Measurements from ENCODE around the gene RS1. TPM values are rescaled to one million over a fixed set of nuclear protein-coding genes. Genes with fewer than 3 reads are reported as not detected.

Gene RS1
- total RNA-seq, 1 donor, result not detected

DNA sequence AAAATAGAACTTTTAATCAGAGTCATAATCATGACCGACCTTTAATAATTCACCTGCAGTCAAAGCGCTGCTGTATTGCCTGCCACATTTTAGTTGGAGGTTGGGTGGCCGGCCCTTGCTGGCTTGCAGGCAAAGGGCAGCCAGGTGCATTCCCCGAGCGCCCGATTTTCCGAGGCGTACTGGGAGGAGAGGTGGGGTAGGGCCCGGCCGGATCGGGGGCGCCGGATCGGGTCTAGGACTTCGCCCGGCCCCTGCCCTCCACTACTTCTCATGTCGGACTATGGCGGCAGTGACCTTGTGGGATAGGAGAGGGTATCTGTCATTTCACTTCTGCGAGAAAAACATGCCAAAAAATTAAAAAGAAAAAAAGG, 2.5 kb upstream of the RS1 start:
- peak in 1 of 3 donors; percentile 10 for DNase-seq (ENCODE audit: low read depth in 2 of 3, low spot score in 2 of 3)

DNA sequence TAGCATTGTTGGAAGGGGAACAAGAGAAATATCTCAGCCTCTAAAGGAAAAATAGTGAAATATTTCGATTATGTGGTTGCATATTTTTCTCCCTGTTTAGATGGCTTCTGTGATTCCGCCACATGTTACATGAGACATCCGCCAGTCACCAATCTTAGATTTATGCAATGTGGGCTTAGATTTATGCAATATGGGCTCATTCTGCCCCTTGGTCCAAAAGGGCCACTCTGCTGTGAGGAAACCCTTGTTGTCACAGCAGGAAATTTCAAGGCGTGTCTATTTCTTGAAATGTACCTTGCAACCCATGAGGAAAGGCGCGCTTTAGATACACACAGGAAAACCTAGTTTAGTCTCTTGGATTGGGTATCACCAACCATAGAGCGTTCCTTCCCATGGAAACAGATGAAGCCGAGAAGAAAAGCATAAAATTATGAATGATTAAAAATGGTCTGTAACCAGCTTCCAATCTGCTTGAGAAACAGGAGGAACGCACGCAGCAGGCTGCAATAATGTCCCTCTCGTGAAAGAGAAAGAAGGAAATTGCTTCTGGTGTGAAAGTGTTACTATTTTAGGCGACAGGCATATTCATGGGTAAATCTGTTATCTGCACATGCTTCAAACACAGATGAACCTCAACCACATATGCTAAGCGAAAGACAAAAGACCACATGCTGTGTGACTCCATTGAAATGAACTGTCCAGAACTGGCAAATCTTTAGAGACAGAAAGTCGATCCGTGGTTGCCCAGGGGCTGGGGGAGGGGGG, 3.7 kb downstream of the RS1 start:
- peak in 1 of 3 donors; percentile 21 for DNase-seq (ENCODE audit: low read depth in 2 of 3, low spot score in 2 of 3)

DNA sequence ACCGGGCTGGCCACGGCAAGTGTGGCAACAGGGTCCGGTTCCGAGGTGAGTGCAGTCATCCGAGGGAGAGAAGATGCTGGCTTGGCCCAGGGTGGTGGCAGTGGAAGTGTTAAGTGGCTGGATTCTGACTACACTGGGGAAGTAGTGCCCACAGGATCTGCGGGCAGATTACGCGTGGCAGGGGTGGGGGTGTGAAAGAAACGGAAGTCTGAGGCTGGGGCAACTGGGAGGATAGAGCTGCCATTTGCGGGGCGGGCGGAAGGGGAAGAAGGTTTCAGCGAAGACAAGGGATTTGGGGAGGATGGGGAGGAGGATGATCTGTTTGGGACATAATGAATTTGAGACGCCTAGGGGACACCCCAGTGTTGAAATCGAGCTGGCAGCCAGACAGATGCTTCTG, 5.3 kb downstream of the RS1 start:
- DNase-seq (ENCODE audit: low read depth in 2 of 3, low spot score in 2 of 3), result peak in 1 of 3 donors; percentile 16

DNA sequence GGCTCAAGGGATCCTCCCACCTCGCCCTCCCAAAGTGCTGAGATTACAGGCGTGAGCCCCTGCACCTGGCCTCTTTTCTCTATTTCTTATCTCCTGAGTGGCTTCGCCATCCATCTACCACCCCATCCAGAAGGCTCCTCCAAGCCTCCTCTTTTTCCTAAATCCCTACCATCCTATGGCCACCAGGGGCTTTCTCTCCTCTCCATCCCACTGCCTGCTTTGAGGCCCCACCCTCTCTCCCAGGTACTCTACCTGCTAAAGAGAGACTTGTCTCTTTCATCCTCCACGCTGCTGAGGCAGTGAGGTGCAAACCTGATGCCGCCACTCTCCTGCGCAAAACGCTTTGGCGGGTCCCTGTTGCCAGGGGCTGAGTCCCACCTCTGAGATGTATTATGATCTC, 7.0 kb downstream of the RS1 start:
- DNase-seq (ENCODE audit: low read depth in 2 of 3, low spot score in 2 of 3), result no peak

DNA sequence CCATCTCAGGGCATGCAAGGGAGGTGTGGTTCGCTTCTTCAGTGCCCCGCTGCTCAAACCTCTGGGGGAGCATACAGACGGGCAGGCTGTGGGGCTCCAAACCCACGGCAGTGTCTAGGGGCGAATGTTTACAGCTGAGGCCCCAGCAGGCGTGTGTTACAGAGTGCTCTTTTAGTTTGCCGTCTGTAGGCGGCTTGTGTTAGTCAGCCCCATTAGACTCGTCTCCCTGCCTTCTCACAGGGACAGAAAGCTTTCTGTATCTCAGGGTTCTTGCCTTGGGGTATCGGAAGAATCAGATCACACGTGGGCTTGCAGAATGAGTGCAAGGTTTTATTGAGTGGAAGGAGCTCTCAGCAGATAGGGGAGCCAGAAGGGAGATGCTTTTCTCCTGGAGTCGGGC, 10.6 kb downstream of the RS1 start:
- DNase-seq (ENCODE audit: low read depth in 2 of 3, low spot score in 2 of 3), result no peak

DNA sequence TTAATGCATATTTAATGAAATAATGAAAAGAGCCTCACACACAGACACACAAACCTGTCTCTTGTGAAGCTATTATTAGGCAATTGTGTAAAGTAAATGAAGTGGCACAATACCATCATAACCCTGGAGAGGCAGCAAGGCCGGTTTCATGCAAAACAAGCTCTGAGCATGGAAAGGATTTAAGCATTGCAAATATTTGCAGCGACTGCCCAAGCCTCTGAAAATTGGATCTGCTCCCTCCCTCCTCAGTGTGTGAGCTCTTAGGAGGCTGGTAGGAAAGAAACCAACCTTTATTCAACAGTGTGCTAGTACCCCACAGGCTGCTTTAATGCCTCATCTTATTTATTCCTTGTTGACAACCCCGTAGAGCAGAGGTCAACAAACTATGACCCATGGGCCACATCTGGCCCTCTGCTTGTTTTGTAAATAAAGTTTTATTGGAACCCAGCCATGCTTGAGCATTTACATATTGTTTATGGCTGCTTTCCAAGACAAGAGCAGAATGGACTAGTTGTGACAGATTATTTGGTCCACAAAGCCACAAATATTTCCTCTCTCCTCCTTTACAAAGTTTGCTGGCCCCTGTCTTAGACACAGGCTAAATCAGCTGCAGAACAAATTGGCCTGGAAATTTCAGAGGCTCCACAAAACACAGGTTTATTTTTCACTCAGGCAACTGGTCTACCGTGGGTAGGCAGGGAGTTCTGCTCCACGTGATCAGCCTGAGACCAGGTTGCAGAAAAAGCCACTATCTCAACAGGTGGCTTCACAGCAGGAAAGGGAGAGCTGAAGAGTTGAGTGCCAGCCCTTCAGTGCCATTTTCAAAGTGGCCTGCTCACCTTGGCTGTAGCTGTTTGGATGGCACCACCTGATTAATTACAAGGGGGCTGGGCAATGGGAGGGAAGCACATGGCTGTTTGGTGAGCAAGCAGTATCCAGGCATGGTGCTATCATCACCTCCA, 16.8 kb downstream of the RS1 start:
- DNase-seq (ENCODE audit: low read depth in 2 of 3, low spot score in 2 of 3), result no peak

DNA sequence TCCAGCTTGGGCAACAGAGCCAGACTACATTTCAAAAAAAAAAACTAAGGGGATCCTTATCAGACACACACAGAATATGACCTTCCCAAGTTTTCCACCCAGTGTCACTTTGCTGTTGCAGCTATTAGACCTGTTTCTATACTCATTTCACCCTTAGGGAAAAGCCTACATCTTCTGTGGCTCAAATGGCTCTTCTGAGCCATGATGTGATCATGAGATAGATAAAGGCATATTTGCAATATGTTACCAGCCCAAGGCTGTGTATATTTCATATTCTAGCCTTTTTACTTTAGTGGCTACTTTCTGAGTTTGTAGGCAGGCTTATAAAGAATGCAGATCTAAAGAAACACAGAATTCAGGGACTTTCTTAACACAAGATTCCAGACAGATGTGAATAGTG, 19.3 kb downstream of the RS1 start:
- DNase-seq (ENCODE audit: low read depth in 2 of 3, low spot score in 2 of 3), result no peak

DNA sequence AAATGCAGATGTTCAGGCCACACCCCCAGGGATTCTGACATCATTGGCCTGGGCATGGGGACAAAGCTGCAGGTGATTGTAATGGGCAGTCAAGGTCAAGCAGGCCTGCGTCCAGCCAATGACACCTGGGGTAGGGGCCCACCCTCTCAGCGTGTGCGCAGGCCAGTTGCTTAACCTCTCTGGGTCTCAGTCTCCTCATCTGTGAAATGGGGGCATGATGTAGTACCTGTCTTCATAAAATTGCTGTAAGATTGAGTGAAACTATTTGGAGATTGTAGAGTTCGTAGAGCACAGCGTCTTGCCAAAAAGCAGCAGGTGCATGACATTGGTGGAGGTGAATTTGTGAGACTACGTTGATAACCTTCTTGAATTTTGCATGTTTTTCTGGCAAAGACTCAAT, 21.2 kb downstream of the RS1 start:
- no peak for DNase-seq (ENCODE audit: low read depth in 2 of 3, low spot score in 2 of 3)

DNA sequence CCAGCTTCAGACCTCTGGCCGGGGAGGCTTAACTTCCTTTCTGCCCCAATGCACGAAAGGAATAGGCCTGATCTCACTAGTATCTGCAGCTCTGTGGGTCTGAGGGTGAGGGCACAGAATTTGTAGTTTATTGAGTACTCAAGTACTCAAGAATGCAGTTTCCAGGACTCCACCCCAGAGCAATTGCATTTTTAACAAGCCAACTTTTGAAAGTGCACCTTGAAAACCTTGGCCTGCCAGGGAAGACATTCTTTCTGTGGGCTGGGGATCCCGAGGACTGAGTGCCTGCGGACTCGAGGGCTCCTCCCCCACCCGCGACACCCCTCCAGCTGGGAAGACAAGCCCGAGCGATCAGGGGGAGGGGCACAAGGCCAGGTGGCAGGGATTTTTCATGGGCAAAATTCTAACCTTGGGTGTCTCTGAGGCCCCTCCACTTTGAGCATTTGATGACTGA, 22.4 kb downstream of the RS1 start:
- DNase-seq (ENCODE audit: low read depth in 2 of 3, low spot score in 2 of 3), result no peak

DNA sequence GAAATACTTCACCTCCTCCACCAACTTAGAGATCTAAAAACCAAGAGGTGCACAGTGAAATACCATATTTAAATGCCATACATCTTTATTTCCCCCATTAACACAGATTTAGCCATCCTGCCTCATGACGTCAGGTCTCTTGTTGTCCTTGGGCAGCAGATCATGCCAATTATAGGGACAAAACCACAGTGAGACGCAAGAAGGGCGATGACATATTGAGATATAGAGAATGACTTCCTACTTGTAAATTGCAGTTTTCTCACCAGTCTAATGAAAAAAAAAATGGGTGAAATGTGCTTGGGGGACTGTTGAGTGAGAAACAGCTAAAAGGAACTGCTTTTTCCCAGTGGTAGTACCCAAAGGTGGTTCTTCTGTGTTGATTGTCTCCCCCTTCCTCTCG, 24.3 kb downstream of the RS1 start:
- peak in 1 of 3 donors; percentile 10 for DNase-seq (ENCODE audit: low read depth in 2 of 3, low spot score in 2 of 3)

DNA sequence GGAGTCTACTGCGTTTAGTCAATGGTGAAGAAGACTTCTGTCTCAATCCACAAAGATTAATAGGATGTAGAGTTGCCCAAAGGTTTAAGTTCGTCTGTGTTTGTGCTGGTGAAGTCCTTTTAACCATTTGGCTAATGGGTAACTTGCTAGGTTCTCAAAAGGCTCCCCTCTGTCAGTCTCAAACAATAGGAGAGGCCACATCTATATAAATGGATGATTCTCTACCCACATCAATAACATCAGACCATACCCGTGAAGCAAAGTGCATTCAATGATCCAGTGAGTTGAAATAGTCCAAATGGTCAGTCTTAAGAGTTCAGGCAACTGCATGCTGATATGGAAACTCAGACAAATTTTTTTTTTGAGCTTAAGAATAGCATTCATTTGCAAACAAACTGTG, 28.1 kb downstream of the RS1 start:
- DNase-seq (ENCODE audit: low read depth in 2 of 3, low spot score in 2 of 3), result no peak

DNA sequence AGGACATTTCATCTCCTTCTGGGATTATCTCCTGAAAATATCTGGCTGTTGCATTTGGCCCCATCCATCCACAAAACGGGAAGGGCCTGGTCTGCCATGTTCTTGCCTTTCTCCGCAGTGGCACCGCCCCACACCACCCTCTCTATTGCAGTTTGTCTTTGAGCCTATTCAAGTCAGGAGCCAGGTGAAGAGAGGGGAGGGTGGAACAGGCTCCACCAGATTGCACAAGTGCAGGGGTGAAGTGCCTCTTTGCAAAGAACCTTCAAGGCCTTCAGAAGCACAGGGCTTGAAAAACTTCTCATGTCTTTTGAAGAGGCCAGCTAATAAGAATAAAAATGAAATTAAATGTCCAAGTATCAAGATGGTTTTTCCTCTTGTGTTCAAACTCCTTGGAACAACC, 28.7 kb downstream of the RS1 start:
- no peak for DNase-seq (ENCODE audit: low read depth in 2 of 3, low spot score in 2 of 3)

DNA sequence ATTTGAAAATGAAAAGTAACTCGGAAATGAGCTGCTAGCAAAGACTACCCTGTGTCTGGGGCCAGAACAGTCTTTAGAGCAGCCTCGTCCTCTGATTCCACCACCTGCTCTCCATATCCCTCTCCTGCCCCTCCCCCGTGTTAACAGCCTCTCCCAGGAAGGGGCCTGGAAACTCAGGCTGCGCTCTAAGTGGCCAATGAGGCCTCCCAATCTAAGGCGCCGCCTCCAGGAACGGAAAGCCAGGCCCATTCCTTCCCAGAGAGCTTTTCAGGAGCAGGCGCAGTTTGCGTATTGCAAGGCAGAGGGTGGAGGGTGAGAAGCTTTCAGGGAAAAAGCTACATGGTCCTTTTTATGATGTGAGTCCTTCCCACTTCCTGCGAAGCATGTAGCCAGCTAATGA, 31.2 kb downstream of the RS1 start:
- no peak for DNase-seq (ENCODE audit: low read depth in 2 of 3, low spot score in 2 of 3)

DNA sequence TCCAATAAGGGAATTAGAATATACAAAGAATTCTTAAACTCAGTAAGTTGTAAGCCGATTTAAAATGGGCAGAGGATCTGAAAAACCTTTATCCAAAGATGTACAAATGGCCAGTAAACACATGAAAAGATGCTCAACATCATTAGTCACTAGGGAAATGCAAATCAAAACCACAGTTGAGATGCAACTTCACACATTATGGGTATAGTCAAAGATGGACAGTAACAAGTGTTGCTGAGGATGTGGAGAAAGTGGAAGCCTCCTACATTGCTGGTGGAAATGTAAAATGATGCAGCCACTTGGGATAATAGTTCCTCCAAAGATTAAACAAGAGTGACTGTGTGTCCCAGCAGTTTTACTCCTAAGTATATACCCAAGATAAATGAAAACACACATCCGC, 32.6 kb downstream of the RS1 start:
- DNase-seq (ENCODE audit: low read depth in 2 of 3, low spot score in 2 of 3), result no peak

DNA sequence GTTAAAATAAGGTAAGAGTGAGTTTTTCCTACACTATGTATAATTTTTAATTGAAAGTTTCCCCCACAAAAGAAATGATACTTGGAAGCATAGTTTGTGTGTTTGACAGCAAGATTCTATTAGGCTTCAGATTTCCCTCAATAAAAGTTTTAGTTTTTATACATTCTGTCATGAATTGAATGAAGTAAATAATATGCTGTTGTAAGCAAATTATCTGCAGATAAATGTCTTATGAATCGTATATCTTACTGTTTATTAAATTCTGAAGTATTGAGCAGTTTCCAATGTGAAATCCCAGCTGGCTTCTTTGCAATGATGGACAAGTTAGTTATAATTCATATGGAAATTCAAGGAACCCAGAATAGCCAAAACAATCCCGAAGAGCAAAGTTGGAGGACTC, 33.5 kb downstream of the RS1 start:
- no peak for DNase-seq (ENCODE audit: low read depth in 2 of 3, low spot score in 2 of 3)

DNA sequence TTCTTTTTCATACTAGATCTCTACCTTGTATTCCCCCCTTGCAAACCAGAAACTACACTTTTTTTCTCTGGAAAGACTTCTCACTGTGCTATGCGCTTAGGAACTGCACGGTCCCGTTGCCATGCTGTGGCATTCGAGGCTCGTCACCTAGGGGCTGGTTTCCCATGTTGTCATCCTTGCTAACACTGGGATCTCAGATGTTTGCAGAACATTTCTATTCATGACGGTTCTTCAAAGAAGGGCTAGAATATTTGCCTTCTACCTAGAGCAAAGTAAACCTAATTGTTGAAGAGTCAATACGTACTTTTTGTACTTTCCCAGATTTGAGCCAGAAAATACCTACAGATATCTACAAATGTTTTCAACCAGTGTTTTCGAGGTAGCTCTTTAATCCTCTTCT, 41.0 kb downstream of the RS1 start:
- no peak for DNase-seq (ENCODE audit: low read depth in 2 of 3, low spot score in 2 of 3)

DNA sequence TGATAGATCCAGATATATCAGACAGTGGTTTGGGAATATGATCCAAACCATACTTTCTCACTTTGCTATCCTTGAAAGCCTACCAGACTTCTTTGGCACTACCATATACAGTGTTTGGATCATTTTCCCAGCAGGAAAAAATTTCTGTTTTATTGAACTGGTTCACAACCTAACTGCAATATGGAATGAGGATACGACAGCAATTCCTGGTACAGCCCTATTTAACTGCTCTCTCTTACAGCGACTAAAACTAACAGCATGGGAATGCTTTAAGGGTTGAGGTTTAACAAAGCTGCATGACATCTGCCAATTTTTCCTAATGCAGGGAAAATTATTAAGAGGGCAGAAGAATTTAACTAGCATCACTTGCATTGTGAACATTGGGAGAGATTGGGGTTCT, 47.3 kb downstream of the RS1 start:
- DNase-seq (ENCODE audit: low read depth in 2 of 3, low spot score in 2 of 3), result no peak

DNA sequence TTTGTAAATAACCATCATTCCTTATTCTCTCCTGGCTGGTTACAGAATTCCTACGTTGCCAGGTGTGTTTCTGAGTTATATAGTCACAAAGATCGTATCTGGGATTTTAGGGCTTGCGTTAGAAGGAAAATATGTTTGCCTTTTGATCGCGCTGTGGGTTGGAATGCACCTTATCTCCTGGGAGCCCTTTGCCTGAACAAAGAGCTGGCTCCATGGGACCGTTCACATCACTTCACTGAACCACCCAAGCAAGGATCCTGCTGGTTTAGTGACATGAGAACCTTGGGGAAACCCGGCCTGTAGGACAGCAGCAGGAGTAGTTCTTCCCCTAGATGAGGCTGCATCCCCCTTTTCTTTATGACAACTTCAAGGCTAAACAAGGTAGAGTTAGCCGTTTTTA, 51.6 kb downstream of the RS1 start:
- no peak for DNase-seq (ENCODE audit: low read depth in 2 of 3, low spot score in 2 of 3)

DNA sequence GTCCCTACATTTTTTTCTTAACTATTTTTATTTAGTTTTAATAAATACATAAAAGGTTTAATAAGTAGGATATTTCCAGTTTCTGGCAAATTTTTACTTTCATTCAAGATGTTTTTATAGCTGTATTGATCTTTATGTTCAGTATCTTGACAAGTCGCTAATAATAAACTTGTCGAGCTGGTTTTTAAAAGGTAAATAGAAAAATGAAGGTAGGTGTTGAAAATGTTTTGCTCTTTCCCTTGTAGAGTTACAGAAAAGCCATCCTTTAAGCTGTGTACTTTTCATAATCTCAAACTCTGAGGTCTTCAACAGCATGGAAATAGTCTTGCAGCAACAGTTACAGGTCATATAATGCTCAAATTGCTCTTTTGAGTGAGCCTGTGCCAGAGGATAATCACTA, 52.6 kb downstream of the RS1 start:
- DNase-seq (ENCODE audit: low read depth in 2 of 3, low spot score in 2 of 3), result no peak

DNA sequence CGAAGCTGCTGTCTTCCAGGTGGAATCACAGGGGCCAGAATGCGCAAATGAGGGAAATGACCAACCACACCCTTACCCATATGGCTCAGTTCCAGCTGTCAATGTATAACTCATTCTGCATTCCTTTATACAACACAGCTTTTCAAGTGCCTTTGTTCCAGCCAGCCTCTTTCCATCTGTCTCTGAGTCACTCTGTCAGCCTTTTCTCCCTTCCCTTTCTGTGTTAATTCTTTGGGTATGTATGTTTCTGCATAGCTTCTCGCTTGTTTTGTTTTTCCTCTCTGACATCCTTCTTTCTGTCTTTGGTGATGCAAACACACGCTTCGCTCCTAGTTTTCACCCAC, 54.5 kb downstream of the RS1 start:
- no peak for DNase-seq (ENCODE audit: low read depth in 2 of 3, low spot score in 2 of 3)

DNA sequence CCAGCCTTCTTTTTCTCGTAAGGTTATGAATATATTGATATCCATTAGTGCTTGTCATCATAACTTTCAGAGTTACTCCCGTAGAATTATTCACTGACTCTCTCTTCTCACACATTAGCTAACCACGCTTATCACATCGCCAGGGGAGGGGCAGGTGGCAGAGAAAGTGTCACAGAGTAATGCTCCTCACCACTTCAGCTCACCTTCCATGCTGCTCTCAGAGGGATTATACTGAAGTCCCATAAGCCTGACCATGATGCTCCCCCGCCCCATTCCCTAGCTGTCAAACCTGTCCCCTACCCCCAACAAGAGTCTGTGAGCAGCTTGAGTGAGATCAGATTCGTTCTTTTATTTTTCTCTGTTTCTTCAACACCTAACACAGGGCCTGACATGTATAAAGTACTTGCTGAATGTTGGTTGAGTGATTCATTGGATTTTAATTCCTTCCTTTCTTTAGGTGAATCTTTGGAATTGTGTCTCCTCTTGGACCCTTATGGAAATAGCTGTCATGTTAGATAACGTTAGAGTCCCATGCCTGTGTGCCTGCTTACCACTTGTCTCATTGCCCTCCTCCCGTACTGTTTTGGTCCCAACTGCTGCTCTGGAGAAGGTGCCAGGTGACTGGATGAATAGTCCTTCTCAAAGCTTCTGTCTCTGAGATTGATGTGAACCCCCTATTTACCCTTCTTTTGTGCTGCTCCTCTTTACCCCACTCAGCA, 55.1 kb downstream of the RS1 start:
- DNase-seq (ENCODE audit: low read depth in 2 of 3, low spot score in 2 of 3), result no peak
